Osteocyte (in vitro differentiated cells): Measurements from ENCODE around the gene NDFIP2. TPM values are rescaled to one million over a fixed set of nuclear protein-coding genes. Genes with fewer than 3 reads are reported as not detected.

ENCODE experiments used
- DNase-seq: peaks from one replicate; pipeline ENCODE4 v3.0.0; 2021; ENCODE audit warnings: mixed read lengths; ENCODE audit not compliant: unreplicated experiment; ENCODE audit errors: extremely low spot score
- H3K27ac Mint-ChIP-seq: one replicate; pipeline ENCODE4 v1.8.0; 2021; ENCODE audit warnings: mild to moderate bottlenecking, mixed read lengths; ENCODE audit not compliant: unreplicated experiment
- H3K27me3 Mint-ChIP-seq: one replicate; pipeline ENCODE4 v1.8.0; 2021; ENCODE audit warnings: mixed read lengths; ENCODE audit not compliant: unreplicated experiment
- H3K36me3 Mint-ChIP-seq: one replicate; pipeline ENCODE4 v1.8.0; 2021; ENCODE audit warnings: mixed read lengths; ENCODE audit not compliant: unreplicated experiment
- H3K4me1 Mint-ChIP-seq: one replicate; pipeline ENCODE4 v1.8.0; 2021; ENCODE audit warnings: mixed read lengths; ENCODE audit not compliant: unreplicated experiment
- H3K4me3 Mint-ChIP-seq: one replicate; pipeline ENCODE4 v1.8.0; 2021; ENCODE audit warnings: mild to moderate bottlenecking, moderate library complexity, mixed read lengths; ENCODE audit not compliant: unreplicated experiment
- H3K9me3 Mint-ChIP-seq: one replicate; pipeline ENCODE4 v1.8.0; 2021; ENCODE audit warnings: mixed read lengths; ENCODE audit not compliant: unreplicated experiment
- total RNA-seq: library from RNA; stranded (reverse); gene quantifications from 2 replicates; pipeline ENCODE4 v1.2.1, GENCODE V29; 2021
- TF ChIP-seq, protein P1 (sequence below): fragments of 200-600 bp; sonication (generic); IDR thresholded peaks from 2 replicates; pipeline ENCODE4 v1.5.0; 2021; ENCODE audit warnings: antibody characterized with exemption, mild to moderate bottlenecking, moderate library complexity

Gene NDFIP2
- total RNA-seq, 1 donor from 2014 or later, result 30.6 TPM

DNA sequence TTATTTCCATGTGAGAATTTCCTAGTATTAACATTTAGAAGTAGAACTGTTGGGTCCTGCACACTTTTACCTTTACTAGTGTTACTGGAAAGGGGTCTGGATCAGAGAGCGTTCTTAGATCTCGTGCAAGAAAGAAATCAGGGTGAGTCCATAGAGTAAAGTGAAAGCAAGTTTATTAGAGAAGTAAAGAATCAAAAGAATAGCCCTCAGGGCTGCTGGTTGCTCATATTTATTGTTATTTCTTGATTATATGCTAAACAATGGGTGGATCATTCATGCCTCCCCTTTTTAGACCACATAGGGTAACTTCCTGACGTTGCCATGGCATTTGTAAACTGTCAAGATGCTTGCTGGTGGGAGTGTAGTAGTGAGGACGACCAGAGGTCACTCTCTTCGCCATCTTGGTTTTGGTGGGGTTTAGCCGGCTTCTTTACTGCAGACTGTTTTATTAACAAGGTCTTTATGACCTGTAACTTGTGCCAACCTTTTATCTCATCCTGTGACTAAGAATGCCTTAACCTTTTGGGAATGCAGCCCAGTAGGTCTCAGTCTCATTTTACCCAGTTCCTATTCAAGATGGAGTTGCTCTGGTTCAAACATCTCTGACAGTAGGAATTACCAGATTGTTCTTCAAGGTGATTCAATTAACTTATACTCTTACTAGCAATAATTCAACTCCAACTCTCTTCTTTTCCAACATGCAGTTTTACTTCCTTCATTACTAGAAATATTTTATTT, 27.4 kb downstream of the NDFIP2 start:
- Mint-ChIP-seq H3K4me1 (no peaks in the 10 kb centered on the region), H3K4me3 (no peak overlapping the region), H3K27me3 (no peaks in the 10 kb centered on the region), H3K27ac (no peak overlapping the region), H3K9me3 (no peaks in the 10 kb centered on the region), H3K36me3 (no peaks in the 10 kb centered on the region)
- DNase-seq, result no peak
- TF ChIP-seq, protein P1, sequence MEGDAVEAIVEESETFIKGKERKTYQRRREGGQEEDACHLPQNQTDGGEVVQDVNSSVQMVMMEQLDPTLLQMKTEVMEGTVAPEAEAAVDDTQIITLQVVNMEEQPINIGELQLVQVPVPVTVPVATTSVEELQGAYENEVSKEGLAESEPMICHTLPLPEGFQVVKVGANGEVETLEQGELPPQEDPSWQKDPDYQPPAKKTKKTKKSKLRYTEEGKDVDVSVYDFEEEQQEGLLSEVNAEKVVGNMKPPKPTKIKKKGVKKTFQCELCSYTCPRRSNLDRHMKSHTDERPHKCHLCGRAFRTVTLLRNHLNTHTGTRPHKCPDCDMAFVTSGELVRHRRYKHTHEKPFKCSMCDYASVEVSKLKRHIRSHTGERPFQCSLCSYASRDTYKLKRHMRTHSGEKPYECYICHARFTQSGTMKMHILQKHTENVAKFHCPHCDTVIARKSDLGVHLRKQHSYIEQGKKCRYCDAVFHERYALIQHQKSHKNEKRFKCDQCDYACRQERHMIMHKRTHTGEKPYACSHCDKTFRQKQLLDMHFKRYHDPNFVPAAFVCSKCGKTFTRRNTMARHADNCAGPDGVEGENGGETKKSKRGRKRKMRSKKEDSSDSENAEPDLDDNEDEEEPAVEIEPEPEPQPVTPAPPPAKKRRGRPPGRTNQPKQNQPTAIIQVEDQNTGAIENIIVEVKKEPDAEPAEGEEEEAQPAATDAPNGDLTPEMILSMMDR, result no peak

DNA sequence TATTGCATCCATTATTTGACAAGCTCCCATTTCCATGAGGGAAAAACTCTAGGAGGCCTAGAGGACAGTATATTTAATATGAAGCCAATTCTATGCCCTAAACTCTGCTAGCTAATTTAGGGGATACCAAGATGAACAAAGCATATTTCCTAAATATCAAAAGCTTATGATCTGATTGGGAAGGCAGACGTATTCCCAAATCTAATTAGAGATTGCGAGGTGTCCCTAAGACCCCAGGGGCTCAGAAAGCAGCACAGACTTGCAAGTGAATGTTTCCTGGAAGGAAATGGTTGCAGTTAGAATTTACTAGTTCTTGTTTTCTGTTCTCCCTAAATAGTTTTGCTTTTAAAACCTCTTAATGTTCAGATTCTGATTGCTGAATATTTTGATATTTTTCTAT, 30.7 kb downstream of the NDFIP2 start:
- Mint-ChIP-seq H3K27me3 (no peaks in the 10 kb centered on the region), H3K9me3 (no peaks in the 10 kb centered on the region), H3K4me3 (no peak overlapping the region), H3K36me3 (no peaks in the 10 kb centered on the region), H3K27ac (no peak overlapping the region), H3K4me1 (no peaks in the 10 kb centered on the region)
- DNase-seq, result no peak
- TF ChIP-seq, protein P1, result no peak

DNA sequence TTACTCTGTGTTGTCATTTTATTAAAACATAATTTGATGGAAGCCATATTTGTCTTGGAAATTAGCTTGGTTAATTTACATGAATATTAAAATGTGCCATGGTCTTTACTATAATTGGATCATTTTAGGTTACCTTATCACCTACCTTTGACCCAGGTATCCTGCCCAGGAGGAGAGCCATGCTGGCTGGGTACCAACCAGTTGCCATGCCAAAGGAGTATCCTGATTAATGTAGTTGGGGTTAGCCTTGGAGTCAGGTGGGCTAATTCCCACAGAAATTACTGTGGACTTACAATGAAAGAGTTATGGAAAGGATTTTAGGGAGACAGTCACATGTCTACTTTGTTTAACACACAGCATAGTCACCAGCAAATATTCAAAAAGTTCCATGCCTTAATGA, 32.0 kb downstream of the NDFIP2 start:
- Mint-ChIP-seq H3K4me3 (no peak overlapping the region), H3K27ac (no peak overlapping the region), H3K9me3 (no peaks in the 10 kb centered on the region), H3K36me3 (no peaks in the 10 kb centered on the region), H3K4me1 (no peaks in the 10 kb centered on the region), H3K27me3 (no peaks in the 10 kb centered on the region)
- no peak for DNase-seq
- TF ChIP-seq, protein P1, result no peak

DNA sequence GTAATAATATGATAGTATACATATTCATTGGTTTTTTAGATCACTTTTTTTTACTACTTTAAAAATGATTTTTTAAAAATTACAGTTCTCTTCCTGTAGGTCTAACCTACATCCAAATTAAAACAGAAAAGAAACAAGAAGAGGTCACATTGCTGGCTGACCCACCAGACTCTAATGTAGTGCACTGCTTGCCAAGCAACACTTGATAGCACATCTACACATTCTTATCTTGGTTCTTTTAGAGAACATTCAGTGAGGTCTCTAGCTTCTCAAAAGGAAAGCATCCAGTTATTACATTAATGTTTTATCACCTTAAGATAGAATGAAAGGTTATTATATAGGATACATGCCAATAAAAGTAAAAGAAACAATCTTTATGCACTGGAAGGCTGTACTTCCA, 35.6 kb downstream of the NDFIP2 start:
- Mint-ChIP-seq H3K4me3 (no peak overlapping the region), H3K27me3 (no peaks in the 10 kb centered on the region)
- DNase-seq, result no peak

DNA sequence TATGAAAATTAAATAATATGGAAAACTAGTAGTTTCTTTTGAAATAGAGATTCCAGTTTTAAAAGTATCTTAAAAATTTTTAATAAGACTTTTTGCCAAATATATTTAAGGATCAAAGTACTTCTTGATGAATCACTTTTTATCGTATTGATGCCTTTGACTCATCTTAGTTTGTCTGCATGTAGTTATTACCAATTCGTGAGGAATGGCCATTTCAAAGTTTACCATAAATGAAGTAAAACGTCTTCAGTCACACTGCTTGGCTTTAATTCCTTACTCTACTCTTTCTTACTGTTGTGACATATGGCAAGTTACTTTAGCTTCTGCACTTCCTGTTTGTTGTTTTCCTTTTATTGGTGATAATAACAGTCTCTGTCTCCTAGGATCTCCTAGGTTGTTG, 38.3 kb downstream of the NDFIP2 start:
- H3K27ac Mint-ChIP-seq, result no peak overlapping the region
- H3K27me3 Mint-ChIP-seq, result no peaks in the 10 kb centered on the region
- H3K4me1 Mint-ChIP-seq, result no peaks in the 10 kb centered on the region
- no peak overlapping the region for H3K4me3 Mint-ChIP-seq
- no peaks in the 10 kb centered on the region for H3K9me3 Mint-ChIP-seq
- TF ChIP-seq, protein P1, result no peak
- H3K36me3 Mint-ChIP-seq, result peaks cover 8% of the 10 kb centered on the region
- no peak for DNase-seq

More for the DNA sequence above, 35.6 kb downstream of the NDFIP2 start:
- TF ChIP-seq, protein P1, result no peak
- H3K36me3 Mint-ChIP-seq, result no peaks in the 10 kb centered on the region
- no peaks in the 10 kb centered on the region for H3K9me3 Mint-ChIP-seq
- no peak overlapping the region for H3K27ac Mint-ChIP-seq
- no peaks in the 10 kb centered on the region for H3K4me1 Mint-ChIP-seq
